HG02885 (cell line): ENCODE measurements around the gene CRCP.

ENCODE experiments used
- ATAC-seq: cut with Tn5 transposase; IDR thresholded peaks from one replicate; pipeline ENCODE4 v1.9.1; 2021; ENCODE audit warnings: mild to moderate bottlenecking; ENCODE audit not compliant: unreplicated experiment, poor library complexity

Gene CRCP

DNA sequence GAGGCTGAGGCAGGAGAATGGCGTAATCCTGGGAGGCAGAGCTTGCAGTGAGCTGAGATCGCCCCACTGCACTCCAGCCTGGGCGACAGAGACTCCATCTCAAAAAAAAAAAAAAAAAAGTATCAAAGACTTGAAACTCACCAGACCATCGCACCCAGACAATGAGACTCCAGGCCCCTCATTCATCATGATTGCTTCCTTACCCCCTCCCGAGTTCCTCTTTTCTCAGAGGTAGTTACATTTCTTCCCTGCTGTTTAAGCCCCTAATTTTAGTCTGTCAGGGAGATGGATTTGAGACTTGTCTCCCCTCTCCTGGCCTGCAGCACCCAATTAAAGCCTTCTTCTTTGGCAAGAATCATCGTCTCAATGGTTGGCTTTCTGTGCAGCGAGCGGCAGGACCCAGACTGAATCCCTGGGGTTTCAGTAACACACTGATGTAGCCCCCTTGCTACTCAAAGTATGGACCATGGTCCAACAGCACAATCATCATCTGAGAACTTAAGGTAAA, 71.1 kb downstream of the CRCP start:
- no peak for ATAC-seq

DNA sequence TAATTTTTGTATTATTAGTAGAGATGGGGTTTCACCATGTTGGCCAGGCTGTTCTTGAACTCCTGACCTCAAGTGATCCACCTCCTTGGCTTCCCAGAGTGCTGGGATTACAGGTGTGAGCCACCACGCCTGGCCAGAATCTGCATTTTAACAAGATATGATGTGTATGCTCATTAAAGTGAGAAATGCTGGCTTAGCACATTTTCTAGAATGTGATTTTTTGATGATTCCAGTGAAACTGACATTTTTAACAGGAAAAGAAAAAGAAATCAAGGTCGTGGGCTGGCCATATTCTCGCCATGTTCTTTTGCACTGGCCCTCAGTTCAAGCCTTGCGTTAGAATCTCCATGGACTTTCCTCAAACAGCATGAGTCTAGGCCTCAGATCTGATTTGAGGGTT, 72.3 kb downstream of the CRCP start:
- no peak for ATAC-seq

DNA sequence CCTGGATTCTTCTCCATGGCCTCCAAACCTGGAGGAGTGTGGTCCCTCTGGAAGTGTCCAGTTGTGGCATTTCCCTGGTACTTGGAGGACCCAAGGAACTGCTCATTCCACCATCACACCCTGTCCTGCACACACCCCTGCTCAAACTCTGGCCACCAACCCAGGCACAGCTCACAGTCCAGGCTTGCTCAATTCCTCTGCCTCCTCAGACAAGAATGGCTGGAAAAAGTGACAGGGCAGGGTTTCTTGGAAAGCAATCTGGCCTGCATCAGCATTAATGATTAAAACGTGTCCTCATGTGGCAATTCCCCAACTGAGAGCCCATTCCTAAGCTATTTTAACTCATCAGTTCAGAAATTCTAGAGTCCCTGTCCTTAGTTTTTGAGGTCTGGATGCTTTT, 73.3 kb downstream of the CRCP start:
- ATAC-seq, result no peak

DNA sequence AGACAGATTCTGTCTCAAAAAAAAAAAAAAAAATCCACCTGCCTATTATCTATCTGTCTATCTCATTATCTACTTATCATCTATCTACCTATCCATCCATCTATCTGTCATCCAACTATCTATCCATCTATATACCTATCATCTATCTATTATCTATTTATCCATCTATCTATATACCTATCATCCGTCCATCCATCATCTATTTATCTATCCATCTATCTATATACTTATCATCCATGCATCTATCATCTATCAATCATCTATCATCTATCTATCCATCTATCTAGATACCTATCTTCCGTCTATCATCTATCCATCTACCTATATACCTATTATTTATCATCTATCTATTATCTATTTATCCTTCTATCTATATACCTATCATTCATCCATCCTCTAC, 74.0 kb downstream of the CRCP start:
- ATAC-seq, result no peak

DNA sequence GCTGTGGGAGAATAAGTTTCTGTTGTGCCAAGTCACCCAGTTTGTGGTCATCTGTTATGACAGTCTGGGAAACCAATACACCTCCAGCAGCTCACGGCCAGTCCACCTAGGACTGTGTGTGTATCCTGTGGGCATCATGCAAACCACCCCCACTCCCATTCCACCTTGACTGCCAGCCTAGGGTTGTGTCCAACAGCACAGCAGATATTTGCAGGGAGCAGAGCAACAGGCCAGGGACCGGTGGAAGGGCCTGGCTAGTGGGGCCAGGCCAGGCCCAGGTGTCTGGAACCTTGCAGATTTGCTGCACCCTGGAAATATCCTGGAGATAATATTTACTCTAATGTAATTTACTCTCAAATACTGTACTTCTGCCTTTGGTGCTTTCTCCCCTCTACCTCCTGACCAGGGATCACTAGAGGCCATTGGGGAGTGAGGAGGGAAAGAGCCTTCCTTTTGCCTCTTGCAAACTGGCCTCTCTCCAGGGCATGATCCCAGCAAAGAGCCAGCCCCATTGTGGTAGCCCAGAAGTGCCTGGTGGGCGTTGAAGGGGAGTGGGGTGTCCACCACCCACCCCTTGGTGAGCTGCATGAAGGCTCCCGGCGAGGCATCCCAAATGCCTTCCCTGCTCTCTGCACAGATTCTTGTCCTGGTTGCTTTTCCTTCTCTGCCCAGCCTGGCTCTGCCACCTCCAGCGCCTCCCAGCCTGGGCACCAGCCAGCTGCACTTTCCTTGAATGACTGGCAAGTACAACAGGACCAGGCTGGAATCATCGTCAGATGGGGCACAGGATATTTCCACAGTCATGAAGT, 75.3 kb downstream of the CRCP start:
- no peak for ATAC-seq

DNA sequence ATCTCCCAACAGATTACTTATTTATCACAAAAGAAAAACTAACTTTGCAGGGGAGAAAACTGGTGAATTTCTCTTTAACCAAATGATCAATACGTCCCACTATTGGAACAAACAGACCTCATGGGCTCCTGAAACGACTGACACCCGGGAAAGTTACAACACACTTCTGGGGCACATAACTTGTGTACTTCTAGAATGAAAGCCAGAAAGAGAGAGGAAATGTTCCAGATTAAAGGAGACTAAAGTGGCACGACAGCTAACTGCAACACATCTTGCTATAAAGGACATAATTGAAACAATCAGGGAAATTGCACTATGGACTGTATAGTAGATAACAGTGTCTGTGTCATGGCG, 75.8 kb downstream of the CRCP start:
- no peak for ATAC-seq

DNA sequence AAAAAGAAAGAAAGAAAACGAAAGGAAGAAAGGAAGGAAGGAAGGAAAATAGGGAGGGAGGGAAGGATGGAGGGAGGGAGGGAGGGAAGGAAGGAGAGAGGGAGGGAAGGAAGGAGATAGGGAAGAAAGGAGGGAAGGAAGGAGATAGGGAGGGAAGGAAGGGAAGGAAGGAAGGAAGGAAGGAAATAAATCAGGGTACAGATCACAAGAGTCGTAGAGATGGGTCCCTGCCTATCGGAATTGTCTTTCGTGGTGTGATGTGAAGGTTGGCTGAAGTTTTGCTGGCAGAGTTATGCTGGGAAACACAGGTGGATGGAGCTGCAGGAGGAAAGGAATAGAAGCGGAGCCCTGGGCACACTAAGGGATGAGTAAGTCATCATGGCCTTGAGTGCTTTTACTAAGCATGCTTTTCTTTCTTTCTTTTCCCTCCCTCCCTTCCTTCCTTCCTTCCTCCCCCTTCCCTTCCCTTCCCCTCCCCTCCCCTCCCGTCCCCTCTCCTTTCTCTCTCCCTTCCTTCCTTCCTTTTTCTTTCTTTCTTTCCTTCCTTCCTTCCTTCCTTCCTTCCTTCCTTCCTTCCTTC, 78.6 kb downstream of the CRCP start:
- no peak for ATAC-seq

DNA sequence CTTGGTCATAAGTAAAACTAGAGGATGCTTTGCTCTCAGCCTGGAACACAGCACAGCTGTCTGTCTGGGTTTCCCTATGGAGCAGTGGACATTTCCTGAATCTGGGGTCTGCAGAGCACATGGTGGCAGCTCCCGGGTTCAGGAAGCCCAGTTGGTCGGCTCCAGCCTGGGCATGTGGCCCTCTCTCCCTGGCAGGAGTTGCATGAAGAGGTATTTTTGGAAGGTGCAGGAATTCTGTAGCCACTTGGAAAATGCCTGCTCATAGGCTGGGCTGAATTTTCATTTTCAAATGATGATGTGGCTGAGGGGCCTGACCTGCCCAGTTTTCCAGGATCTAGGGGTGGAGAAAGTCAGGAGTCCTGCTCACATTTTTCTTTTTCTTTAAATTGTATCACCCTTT, 83.8 kb downstream of the CRCP start:
- no peak for ATAC-seq

DNA sequence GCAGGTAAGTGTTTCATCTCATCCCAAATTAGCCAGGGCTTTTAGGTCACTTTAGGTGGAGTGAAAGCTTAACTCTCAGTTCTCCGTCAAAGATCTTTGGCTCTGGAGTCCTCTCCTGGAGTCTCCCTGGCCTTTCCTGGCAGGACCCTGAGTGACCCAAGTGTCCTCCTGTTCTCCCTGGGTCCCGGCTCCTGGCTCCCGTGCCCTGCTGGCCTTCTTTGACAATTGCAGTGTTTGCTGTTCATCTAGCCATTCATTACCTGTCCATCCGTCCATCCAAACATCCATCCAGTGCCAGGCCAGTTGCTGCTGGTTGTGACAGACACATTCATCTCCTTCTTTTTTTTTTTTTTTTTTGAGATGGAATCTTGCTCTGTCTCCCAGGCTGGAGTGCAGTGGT, 84.3 kb downstream of the CRCP start:
- ATAC-seq, result no peak

DNA sequence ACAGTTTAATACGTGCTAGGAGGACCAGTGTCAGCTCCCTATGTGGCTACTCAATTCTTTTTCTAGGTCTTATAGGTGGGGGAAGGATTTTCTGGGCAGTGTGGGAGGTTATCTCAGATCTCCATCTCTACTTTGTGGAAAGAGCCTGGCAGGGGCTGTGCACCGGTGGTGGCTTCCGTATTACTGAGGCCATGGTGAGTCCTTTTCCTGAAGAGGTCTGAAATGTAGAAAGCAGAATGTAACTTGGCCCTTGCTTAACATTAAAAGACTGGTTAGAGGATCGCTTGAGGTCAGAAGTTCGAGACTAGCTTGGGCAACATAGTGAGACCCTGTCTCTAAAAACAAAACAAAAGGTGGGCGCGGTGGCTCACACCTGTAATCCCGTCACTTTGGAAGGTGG, 87.8 kb downstream of the CRCP start:
- ATAC-seq, result no peak
